ENCODE results near the gene TGFBI.

The TGFBI gene

GRCh38 chr5:136064510-136064909, 35.7 kb downstream of the TGFBI start:
- Histone ChIP-seq H3K36me3 (ENCODE audit: low read length) (0 out of 2 replicates have a peak, but pooled peaks cover 4% of the 10 kb centered on the region), H3F3A (ENCODE audit: insufficient read depth) (peaks cover 6% of the 10 kb centered on the region; the same call in 1 of the 2 replicates), H3K9me3 (ENCODE audit: insufficient read depth, low read length) (no peaks in the 10 kb centered on the region), H2AFZ (ENCODE audit: low read depth, low read length, severe bottlenecking) (no peak overlapping the region), H3K4me3 (ENCODE audit: insufficient read depth, low read length, poor library complexity, severe bottlenecking) (no peak overlapping the region), H3K4me2 (ENCODE audit: low read depth, low read length, poor library complexity, severe bottlenecking) (no peak overlapping the region), H3K9me2 (replicated peaks; ENCODE audit: insufficient read depth, low read length) (no peaks in the 10 kb centered on the region), H3K27me3 (ENCODE audit: low read length) (no peaks in the 10 kb centered on the region), H3K79me2 (ENCODE audit: insufficient read depth, low read length) (no peaks in the 10 kb centered on the region), H3K27ac (ENCODE audit: low read depth, low read length) (no peak overlapping the region), H4K20me1 (ENCODE audit: low read depth, low read length) (no peaks in the 10 kb centered on the region), H3K9ac (ENCODE audit: low read length) (no peak overlapping the region)
- no peak for TF ChIP-seq CTCF (IDR thresholded peaks at IDR 0.05; ENCODE audit: insufficient read depth, low read length, poor library complexity, severe bottlenecking)
- TF ChIP-seq EZH2phosphoT487 (conservative IDR thresholded peaks at IDR 0.05; ENCODE audit: low read length) = no peak

GRCh38 chr5:136065588-136065987, 36.8 kb downstream of the TGFBI start:
- Histone ChIP-seq H3F3A (ENCODE audit: insufficient read depth) (peaks cover 6% of the 10 kb centered on the region; the same call in 1 of the 2 replicates), H3K27ac (ENCODE audit: low read depth, low read length) (no peak overlapping the region), H2AFZ (ENCODE audit: low read depth, low read length, severe bottlenecking) (no peak overlapping the region), H3K9me2 (replicated peaks; ENCODE audit: insufficient read depth, low read length) (no peaks in the 10 kb centered on the region), H3K79me2 (ENCODE audit: insufficient read depth, low read length) (no peaks in the 10 kb centered on the region), H3K9me3 (ENCODE audit: insufficient read depth, low read length) (no peaks in the 10 kb centered on the region), H3K4me2 (ENCODE audit: low read depth, low read length, poor library complexity, severe bottlenecking) (no peak overlapping the region), H3K4me3 (ENCODE audit: insufficient read depth, low read length, poor library complexity, severe bottlenecking) (no peak overlapping the region), H4K20me1 (ENCODE audit: low read depth, low read length) (no peaks in the 10 kb centered on the region), H3K36me3 (ENCODE audit: low read length) (0 out of 2 replicates have a peak, but pooled peaks cover 4% of the 10 kb centered on the region), H3K9ac (ENCODE audit: low read length) (no peak overlapping the region), H3K27me3 (ENCODE audit: low read length) (no peaks in the 10 kb centered on the region)
- TF ChIP-seq CTCF (IDR thresholded peaks at IDR 0.05; ENCODE audit: insufficient read depth, low read length, poor library complexity, severe bottlenecking) (no peak), EZH2phosphoT487 (conservative IDR thresholded peaks at IDR 0.05; ENCODE audit: low read length) (no peak)

- H3K9me2 ChIP-seq (replicated peaks; ENCODE audit: insufficient read depth, low read length) = no peaks in the 10 kb centered on the region
These were observed 38.0 kb downstream of the TGFBI start for GRCh38 chr5:136066661-136067271.

More at GRCh38 chr5:136066661-136067271, 38.0 kb downstream of the TGFBI start:
- Histone ChIP-seq H3K9me3 (ENCODE audit: insufficient read depth, low read length) (no peaks in the 10 kb centered on the region), H3K27me3 (ENCODE audit: low read length) (no peaks in the 10 kb centered on the region), H2AFZ (ENCODE audit: low read depth, low read length, severe bottlenecking) (no peak overlapping the region), H4K20me1 (ENCODE audit: low read depth, low read length) (no peaks in the 10 kb centered on the region), H3F3A (ENCODE audit: insufficient read depth) (peaks cover 6% of the 10 kb centered on the region; the same call in 1 of the 2 replicates), H3K4me3 (ENCODE audit: insufficient read depth, low read length, poor library complexity, severe bottlenecking) (no peak overlapping the region), H3K36me3 (ENCODE audit: low read length) (0 out of 2 replicates have a peak, but pooled peaks cover 4% of the 10 kb centered on the region), H3K4me2 (ENCODE audit: low read depth, low read length, poor library complexity, severe bottlenecking) (no peak overlapping the region), H3K9ac (ENCODE audit: low read length) (no peak overlapping the region), H3K27ac (ENCODE audit: low read depth, low read length) (no peak overlapping the region), H3K79me2 (ENCODE audit: insufficient read depth, low read length) (no peaks in the 10 kb centered on the region)
- TF ChIP-seq CTCF (IDR thresholded peaks at IDR 0.05; ENCODE audit: insufficient read depth, low read length, poor library complexity, severe bottlenecking) (no peak), EZH2phosphoT487 (conservative IDR thresholded peaks at IDR 0.05; ENCODE audit: low read length) (no peak)

All from SU-DHL-6 (cell line).